ENCODE data around the gene HSP90AB1. TPM values are rescaled to one million over a fixed set of nuclear protein-coding genes. Genes with fewer than 3 reads are reported as not detected.

The HSP90AB1 gene
- total RNA-seq, 1 experiment from 2014 or later = 1,280 TPM

GRCh38 chr6:44225579-44226325 lies 21.1 kb upstream of the HSP90AB1 start:
- H3K27ac ChIP-seq (ENCODE audit: low read length) = no peak overlapping the region
- DNase-seq (no peak), ATAC-seq (no peak)
- H2AFZ ChIP-seq (ENCODE audit: low read length) = no peak overlapping the region
- H3K4me3 ChIP-seq (ENCODE audit: low read length) = no peak overlapping the region
- ChIA-PET CTCF (interaction anchor here (1.5 kb wide), 1 partner anchor 8 kb away, joined by 5 read pairs; no protein-coding TSS in a partner anchor), POLR2A (ENCODE audit: unreplicated experiment) (no interaction called here)
- intact Hi-C loops (cut with micrococcal nuclease) = no loop called here
- no peaks in the 10 kb centered on the region for H3K9me2 ChIP-seq (replicated peaks; ENCODE audit: low read length)
- H3K27me3 ChIP-seq (ENCODE audit: low read length) = no peaks in the 10 kb centered on the region
- no peak overlapping the region for H3K4me2 ChIP-seq (ENCODE audit: low read length)
- peaks cover 4% of the 10 kb centered on the region for H3F3A ChIP-seq (ENCODE audit: low read length, unreplicated experiment)
- no peak overlapping the region for H3K9ac ChIP-seq (ENCODE audit: low read length)
- H3K79me2 ChIP-seq (ENCODE audit: low read length) = peaks cover 32% of the 10 kb centered on the region
- H3K4me1 ChIP-seq (ENCODE audit: insufficient read depth, low read length) = peaks cover 19% of the 10 kb centered on the region
- H3K9me3 ChIP-seq (ENCODE audit: low read length) = no peaks in the 10 kb centered on the region
- BruUV-seq (replicated peaks) = no TSS peak
- TF ChIP-seq EZH2 (IDR thresholded peaks at IDR 0.05; ENCODE audit: low read length, unreplicated experiment) (no peak), CTCF (conservative IDR thresholded peaks at IDR 0.05; ENCODE audit: low read depth, low read length) (no peak), EZH2phosphoT487 (IDR thresholded peaks at IDR 0.05; ENCODE audit: borderline replicate concordance, low read length) (no peak)
- H3K36me3 ChIP-seq (ENCODE audit: low read depth, low read length) = peaks cover 5% of the 10 kb centered on the region; the same call in 1 of the 2 replicates
- peaks cover 5% of the 10 kb centered on the region; the same call in 1 of the 2 replicates for H4K20me1 ChIP-seq (ENCODE audit: low read length)

- H2AFZ ChIP-seq (ENCODE audit: low read length) = no peak overlapping the region
- ATAC-seq (no peak), DNase-seq (no peak)
- no peak overlapping the region for H3K27ac ChIP-seq (ENCODE audit: low read length)
- no peak overlapping the region for H3K4me2 ChIP-seq (ENCODE audit: low read length)
- no peak overlapping the region for H3K9ac ChIP-seq (ENCODE audit: low read length)
- intact Hi-C loops (cut with micrococcal nuclease) = no loop called here
- H3F3A ChIP-seq (ENCODE audit: low read length, unreplicated experiment) = no peaks in the 10 kb centered on the region
- peaks cover 32% of the 10 kb centered on the region for H3K79me2 ChIP-seq (ENCODE audit: low read length)
- H3K36me3 ChIP-seq (ENCODE audit: low read depth, low read length) = peaks cover 5% of the 10 kb centered on the region; the same call in 1 of the 2 replicates
- ChIA-PET CTCF (no interaction called here), POLR2A (ENCODE audit: unreplicated experiment) (no interaction called here)
- peaks cover 14% of the 10 kb centered on the region for H3K4me1 ChIP-seq (ENCODE audit: insufficient read depth, low read length)
- TF ChIP-seq EZH2 (IDR thresholded peaks at IDR 0.05; ENCODE audit: low read length, unreplicated experiment) (no peak), EZH2phosphoT487 (IDR thresholded peaks at IDR 0.05; ENCODE audit: borderline replicate concordance, low read length) (no peak), CTCF (conservative IDR thresholded peaks at IDR 0.05; ENCODE audit: low read depth, low read length) (no peak)
- peaks cover 5% of the 10 kb centered on the region; the same call in 1 of the 2 replicates for H4K20me1 ChIP-seq (ENCODE audit: low read length)
- no peaks in the 10 kb centered on the region for H3K27me3 ChIP-seq (ENCODE audit: low read length)
- no peaks in the 10 kb centered on the region for H3K9me2 ChIP-seq (replicated peaks; ENCODE audit: low read length)
- no TSS peak for BruUV-seq (replicated peaks)
- no peak overlapping the region for H3K4me3 ChIP-seq (ENCODE audit: low read length)
- no peaks in the 10 kb centered on the region for H3K9me3 ChIP-seq (ENCODE audit: low read length)
Measured at GRCh38 chr6:44226368-44227147, 20.3 kb upstream of the HSP90AB1 start.

All from PC-3 (cell line).